HepG2 (cell line): ENCODE measurements around the gene NUDT1.

Experiments used
- ARID3A ChIP-seq: IDR thresholded peaks from 2 replicates; pipeline ENCODE4 v1.6.1; 2012; ENCODE audit warnings: low read depth, low read length, improper control_type of control experiment
- CTCF ChIP-seq: sonication (generic); formaldehyde crosslinking; IDR thresholded peaks from 2 replicates; pipeline ENCODE4 v1.5.0; 2020; ENCODE audit warnings: mild to moderate bottlenecking, missing genetic modification reagents, moderate library complexity
- FOXJ3 ChIP-seq: sonication (generic); formaldehyde crosslinking; IDR thresholded peaks from 2 replicates; pipeline ENCODE4 v1.4.0; 2020; ENCODE audit warnings: missing genetic modification reagents, mild to moderate bottlenecking, borderline replicate concordance
- HCFC1 ChIP-seq: fragments of 150-350 bp; IDR thresholded peaks from 2 replicates; pipeline ENCODE4 v1.6.1; 2014; ENCODE audit warnings: low read depth, low read length
- HMGA1 ChIP-seq: sonication (generic); formaldehyde crosslinking; conservative IDR thresholded peaks from 2 replicates; pipeline ENCODE4 v1.4.0; 2020; ENCODE audit warnings: missing genetic modification reagents
- PBX3 ChIP-seq: sonication (generic); formaldehyde crosslinking; IDR thresholded peaks from 2 replicates; pipeline ENCODE4 v1.8.1; 2023; ENCODE audit warnings: missing genetic modification reagents, inconsistent platforms, borderline replicate concordance
- RFX5 ChIP-seq: IDR thresholded peaks from 2 replicates; pipeline ENCODE4 v1.6.1; 2011; ENCODE audit warnings: low read depth, low read length, improper control_type of control experiment
- SP5 ChIP-seq: IDR thresholded peaks from 2 replicates; pipeline ENCODE4 v1.6.1; 2016; ENCODE audit warnings: low read depth, borderline replicate concordance
- TCF12 ChIP-seq, 2 experiments: fragments of 450-650 bp in 1 of 2; sonication (generic) in 1 of 2; formaldehyde crosslinking in 1 of 2; IDR thresholded peaks; 2 replicates each; pipeline versions ENCODE4 v1.6.1 to v1.8.0; 2017 to 2022; ENCODE audit warnings: antibody characterized with exemption in 1 of 2, mild to moderate bottlenecking in 1 of 2, missing genetic modification reagents in 1 of 2, moderate library complexity in 1 of 2
- TF ChIP-seq, protein P1 (sequence below), 2 experiments: sonication (generic) in 1 of 2; formaldehyde crosslinking in 1 of 2; IDR thresholded peaks; 2 replicates each; pipeline versions ENCODE4 v1.6.1 to v1.9.0; 2014 to 2022; ENCODE audit warnings: antibody characterized with exemption in 1 of 2, borderline replicate concordance in 1 of 2, inconsistent platforms in 1 of 2, low read depth in 1 of 2, missing genetic modification reagents in 1 of 2
- TF ChIP-seq, protein P2 (sequence below): sonication (generic); formaldehyde crosslinking; IDR thresholded peaks from 2 replicates; pipeline ENCODE4 v1.4.0; 2020; ENCODE audit warnings: missing genetic modification reagents

DNA sequence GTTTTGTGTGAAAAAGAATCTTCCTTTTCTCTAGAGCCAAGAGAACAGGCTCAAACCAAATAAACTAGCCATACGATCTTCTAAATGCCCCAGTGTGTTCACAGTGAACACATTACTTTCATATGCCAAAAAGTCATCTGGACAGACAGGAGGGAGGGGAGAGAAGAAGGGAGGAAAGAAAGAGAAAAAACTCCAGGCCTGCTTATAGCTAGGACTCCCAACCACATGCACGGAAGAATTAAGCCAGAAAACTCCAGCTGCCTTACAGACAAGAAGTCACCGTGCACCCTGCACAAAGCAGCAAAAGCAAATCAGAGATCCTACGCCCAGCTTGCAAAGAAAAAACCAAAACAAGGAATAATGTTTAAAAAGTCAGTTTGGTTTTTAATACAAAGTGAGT lies 37.9 kb downstream of the NUDT1 start:
- no peak for TF ChIP-seq TCF12 (IDR thresholded peaks at IDR 0.05)
- TF ChIP-seq TCF12 (CRISPR knock-in tag; IDR thresholded peaks at IDR 0.05) = no peak
- TF ChIP-seq, protein P1, sequence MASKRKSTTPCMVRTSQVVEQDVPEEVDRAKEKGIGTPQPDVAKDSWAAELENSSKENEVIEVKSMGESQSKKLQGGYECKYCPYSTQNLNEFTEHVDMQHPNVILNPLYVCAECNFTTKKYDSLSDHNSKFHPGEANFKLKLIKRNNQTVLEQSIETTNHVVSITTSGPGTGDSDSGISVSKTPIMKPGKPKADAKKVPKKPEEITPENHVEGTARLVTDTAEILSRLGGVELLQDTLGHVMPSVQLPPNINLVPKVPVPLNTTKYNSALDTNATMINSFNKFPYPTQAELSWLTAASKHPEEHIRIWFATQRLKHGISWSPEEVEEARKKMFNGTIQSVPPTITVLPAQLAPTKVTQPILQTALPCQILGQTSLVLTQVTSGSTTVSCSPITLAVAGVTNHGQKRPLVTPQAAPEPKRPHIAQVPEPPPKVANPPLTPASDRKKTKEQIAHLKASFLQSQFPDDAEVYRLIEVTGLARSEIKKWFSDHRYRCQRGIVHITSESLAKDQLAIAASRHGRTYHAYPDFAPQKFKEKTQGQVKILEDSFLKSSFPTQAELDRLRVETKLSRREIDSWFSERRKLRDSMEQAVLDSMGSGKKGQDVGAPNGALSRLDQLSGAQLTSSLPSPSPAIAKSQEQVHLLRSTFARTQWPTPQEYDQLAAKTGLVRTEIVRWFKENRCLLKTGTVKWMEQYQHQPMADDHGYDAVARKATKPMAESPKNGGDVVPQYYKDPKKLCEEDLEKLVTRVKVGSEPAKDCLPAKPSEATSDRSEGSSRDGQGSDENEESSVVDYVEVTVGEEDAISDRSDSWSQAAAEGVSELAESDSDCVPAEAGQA (IDR thresholded peaks at IDR 0.05; ENCODE audit: low read depth) = no peak
- TF ChIP-seq, protein P1 (CRISPR knock-in tag; IDR thresholded peaks at IDR 0.05; ENCODE audit: borderline replicate concordance) = no peak
- no peak for TF ChIP-seq RFX5
- no peak for TF ChIP-seq HCFC1
- no peak for TF ChIP-seq HMGA1 (CRISPR knock-in tag)
- TF ChIP-seq CTCF (CRISPR knock-in tag) = no peak
- TF ChIP-seq SP5 (CRISPR knock-in tag) = no peak
- no peak for TF ChIP-seq ARID3A
- TF ChIP-seq, protein P2, sequence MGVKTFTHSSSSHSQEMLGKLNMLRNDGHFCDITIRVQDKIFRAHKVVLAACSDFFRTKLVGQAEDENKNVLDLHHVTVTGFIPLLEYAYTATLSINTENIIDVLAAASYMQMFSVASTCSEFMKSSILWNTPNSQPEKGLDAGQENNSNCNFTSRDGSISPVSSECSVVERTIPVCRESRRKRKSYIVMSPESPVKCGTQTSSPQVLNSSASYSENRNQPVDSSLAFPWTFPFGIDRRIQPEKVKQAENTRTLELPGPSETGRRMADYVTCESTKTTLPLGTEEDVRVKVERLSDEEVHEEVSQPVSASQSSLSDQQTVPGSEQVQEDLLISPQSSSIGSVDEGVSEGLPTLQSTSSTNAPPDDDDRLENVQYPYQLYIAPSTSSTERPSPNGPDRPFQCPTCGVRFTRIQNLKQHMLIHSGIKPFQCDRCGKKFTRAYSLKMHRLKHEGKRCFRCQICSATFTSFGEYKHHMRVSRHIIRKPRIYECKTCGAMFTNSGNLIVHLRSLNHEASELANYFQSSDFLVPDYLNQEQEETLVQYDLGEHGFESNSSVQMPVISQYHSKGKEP (CRISPR knock-in tag) = no peak
- TF ChIP-seq PBX3 (CRISPR knock-in tag) = no peak
- TF ChIP-seq FOXJ3 = no peak
